Mammary epithelial cell (primary cell): ENCODE data around the gene NLGN1.

Experiments used
- CTCF ChIP-seq, 2 donors: IDR thresholded peaks in 1 of 2; conservative IDR thresholded peaks in 1 of 2; 2 replicates each; pipeline ENCODE4 v1.5.1; 2011 to 2012; ENCODE audit warnings: inconsistent platforms in 2 of 2, low read length in 2 of 2, mild to moderate bottlenecking in 2 of 2, control low read depth in 1 of 2, low read depth in 1 of 2; ENCODE audit not compliant: insufficient read depth in 1 of 2; ENCODE audit errors: extremely low read depth in 1 of 2
- EZH2 ChIP-seq: IDR thresholded peaks from 2 replicates; pipeline ENCODE4 v1.6.1; 2012; ENCODE audit warnings: low read length, inconsistent platforms, borderline replicate concordance

- TF ChIP-seq EZH2 (no peak), CTCF (conservative IDR thresholded peaks at IDR 0.05 in 1 of 2, IDR thresholded peaks at IDR 0.05 in 1 of 2; ENCODE audit: extremely low read depth in 1 of 2, insufficient read depth in 1 of 2, low read depth in 1 of 2, low read length in 2 of 2) (no peak)
Observed at GRCh38 chr3:173622166-173622565, 224.6 kb downstream of the NLGN1 start.
